ENCODE data around the gene SPPL3.

SPPL3 gene

DNA sequence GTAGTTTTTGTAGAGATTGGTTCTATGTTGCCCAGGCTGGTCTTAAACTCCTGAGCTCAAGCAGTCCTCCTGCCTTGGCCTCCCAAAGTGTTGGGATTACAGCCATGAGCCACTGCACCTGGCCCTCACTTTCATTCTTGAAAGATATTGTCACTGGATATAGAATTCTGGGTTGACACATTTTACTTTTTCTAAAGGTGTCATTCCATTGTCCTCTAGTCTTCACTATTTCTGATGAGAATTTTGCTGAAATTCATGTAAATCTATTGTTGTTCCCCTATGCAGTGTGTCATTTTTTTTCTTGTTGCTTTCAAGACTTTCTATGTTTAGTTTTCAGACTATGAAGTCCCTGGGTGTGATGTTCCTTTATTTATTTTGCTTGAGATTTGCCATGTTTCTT lies 149.4 kb downstream of the SPPL3 start:
- TF ChIP-seq, protein P1, sequence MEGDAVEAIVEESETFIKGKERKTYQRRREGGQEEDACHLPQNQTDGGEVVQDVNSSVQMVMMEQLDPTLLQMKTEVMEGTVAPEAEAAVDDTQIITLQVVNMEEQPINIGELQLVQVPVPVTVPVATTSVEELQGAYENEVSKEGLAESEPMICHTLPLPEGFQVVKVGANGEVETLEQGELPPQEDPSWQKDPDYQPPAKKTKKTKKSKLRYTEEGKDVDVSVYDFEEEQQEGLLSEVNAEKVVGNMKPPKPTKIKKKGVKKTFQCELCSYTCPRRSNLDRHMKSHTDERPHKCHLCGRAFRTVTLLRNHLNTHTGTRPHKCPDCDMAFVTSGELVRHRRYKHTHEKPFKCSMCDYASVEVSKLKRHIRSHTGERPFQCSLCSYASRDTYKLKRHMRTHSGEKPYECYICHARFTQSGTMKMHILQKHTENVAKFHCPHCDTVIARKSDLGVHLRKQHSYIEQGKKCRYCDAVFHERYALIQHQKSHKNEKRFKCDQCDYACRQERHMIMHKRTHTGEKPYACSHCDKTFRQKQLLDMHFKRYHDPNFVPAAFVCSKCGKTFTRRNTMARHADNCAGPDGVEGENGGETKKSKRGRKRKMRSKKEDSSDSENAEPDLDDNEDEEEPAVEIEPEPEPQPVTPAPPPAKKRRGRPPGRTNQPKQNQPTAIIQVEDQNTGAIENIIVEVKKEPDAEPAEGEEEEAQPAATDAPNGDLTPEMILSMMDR (conservative IDR thresholded peaks at IDR 0.05; ENCODE audit: low read length) = no peak
- no peak overlapping the region for H3K4me3 ChIP-seq (ENCODE audit: low read length)
- no peak for DNase-seq (ENCODE audit: low read depth)

DNA sequence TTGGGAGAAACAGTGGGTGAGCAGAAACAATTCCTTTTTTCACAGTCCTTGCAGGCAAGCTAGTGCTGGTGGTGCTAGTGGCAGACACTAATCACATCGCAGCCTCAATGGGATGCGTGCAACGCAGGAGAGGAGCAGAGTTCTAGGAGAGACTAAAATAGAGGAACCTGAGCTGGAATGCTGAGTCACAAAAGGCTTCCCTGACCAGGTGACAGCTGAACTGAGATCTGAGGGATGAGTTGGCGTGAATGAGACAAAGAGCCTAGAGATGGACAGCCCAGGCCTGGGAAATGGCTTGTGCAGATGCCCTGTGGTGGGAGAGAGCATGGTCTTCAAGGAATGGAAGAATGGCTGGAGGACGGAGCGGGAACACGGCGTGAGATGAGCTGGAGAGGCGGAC lies 152.8 kb downstream of the SPPL3 start:
- no peak overlapping the region for H3K4me3 ChIP-seq (ENCODE audit: low read length)
- TF ChIP-seq, protein P1 (conservative IDR thresholded peaks at IDR 0.05; ENCODE audit: low read length) = no peak
- DNase-seq (ENCODE audit: low read depth) = no peak

DNA sequence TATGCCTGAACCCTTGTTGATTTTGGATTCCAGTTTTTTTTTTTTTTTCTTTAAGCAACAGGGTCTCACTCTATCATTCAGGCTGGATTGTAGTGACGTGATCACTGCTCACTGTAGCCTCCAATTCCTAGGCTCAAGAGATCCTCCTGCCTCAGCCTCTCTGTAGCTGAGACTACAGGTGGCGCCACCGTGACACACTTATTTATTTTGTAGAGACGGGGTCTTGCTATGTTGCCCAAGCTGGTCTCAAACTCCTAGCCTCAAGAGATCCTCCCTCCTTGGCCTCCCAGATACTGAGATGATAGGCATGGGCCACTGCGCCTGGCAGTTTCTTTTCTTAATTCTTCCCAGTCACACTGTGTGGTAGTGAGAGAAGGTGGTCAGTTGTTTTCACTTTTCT lies 153.4 kb downstream of the SPPL3 start:
- TF ChIP-seq, protein P1 (conservative IDR thresholded peaks at IDR 0.05; ENCODE audit: low read length) = no peak
- no peak overlapping the region for H3K4me3 ChIP-seq (ENCODE audit: low read length)
- no peak for DNase-seq (ENCODE audit: low read depth)

DNA sequence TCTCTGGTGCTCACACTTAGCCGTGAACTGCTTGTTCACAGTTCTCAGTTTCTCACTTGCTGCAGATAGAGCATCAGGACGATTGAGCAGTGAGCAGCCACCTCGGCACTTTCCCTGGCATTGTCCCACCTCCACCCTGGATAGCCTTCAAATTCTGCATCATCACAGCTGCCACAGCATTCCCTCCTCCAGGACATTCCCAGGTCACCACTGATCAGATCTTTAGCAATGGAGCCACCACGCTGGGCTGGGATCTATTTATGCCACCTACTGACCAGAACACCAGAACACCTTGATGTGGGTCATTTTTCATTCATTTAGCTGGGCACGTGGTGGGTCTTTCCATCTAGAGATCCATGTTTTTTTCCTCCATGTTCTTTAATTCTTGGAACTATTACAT lies 154.9 kb downstream of the SPPL3 start:
- no peak for DNase-seq (ENCODE audit: low read depth)

DNA sequence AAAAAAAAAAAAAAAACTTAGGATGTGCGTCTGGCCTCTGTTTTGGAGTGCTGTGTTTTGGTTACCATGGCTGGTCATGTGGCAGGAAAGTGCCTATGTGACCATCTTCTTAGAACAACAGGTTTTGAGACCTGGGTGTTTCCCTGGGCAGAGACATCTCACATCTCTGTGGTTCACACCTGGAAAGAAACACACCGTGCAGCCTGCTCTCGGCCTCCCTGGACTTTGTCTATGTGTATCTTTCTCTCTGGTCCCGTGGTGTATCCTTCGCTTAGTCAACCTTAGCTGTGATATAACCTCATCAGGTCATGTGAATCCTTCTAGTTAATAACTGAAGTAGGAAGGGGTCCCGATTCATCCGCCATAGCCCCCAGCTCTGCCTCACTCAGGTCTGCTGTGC lies 155.9 kb downstream of the SPPL3 start:
- TF ChIP-seq, protein P1 (conservative IDR thresholded peaks at IDR 0.05; ENCODE audit: low read length) = no peak
- H3K4me3 ChIP-seq (ENCODE audit: low read length) = no peak overlapping the region
- no peak for DNase-seq (ENCODE audit: low read depth)

More for the DNA sequence above, 154.9 kb downstream of the SPPL3 start:
- H3K4me3 ChIP-seq (ENCODE audit: low read length) = no peak overlapping the region
- TF ChIP-seq, protein P1 (conservative IDR thresholded peaks at IDR 0.05; ENCODE audit: low read length) = no peak

DNA sequence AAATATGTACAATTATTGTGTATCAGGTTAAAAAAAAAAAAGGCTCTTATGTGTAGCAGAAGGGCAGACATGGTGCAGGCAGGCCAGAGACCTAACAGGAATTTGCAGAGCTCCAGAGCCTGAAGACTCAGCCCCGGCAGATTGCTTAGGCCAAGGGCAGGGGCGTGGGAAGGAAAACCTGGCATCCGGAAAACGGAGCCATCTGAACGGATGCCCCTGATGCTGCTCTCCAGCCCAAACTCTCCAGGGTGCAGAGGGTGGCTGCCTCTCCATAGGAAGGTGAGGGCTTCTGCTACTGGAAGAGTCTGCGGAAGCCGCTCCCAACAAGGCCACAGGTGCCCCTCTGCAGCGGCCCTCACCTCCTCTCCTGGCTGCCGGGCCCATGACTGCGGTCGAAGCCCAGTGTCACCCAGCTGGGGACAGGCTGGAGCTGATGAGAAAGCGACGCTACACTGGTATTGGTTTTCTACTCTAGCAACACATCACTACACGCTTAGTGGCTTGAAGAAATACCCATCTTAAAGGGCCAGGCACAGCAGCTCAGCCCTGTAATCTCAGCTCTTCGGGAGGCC lies 159.2 kb downstream of the SPPL3 start:
- H3K4me3 ChIP-seq (ENCODE audit: low read length) = no peak overlapping the region
- no peak for DNase-seq (ENCODE audit: low read depth)
- TF ChIP-seq, protein P1 (conservative IDR thresholded peaks at IDR 0.05; ENCODE audit: low read length) = no peak

DNA sequence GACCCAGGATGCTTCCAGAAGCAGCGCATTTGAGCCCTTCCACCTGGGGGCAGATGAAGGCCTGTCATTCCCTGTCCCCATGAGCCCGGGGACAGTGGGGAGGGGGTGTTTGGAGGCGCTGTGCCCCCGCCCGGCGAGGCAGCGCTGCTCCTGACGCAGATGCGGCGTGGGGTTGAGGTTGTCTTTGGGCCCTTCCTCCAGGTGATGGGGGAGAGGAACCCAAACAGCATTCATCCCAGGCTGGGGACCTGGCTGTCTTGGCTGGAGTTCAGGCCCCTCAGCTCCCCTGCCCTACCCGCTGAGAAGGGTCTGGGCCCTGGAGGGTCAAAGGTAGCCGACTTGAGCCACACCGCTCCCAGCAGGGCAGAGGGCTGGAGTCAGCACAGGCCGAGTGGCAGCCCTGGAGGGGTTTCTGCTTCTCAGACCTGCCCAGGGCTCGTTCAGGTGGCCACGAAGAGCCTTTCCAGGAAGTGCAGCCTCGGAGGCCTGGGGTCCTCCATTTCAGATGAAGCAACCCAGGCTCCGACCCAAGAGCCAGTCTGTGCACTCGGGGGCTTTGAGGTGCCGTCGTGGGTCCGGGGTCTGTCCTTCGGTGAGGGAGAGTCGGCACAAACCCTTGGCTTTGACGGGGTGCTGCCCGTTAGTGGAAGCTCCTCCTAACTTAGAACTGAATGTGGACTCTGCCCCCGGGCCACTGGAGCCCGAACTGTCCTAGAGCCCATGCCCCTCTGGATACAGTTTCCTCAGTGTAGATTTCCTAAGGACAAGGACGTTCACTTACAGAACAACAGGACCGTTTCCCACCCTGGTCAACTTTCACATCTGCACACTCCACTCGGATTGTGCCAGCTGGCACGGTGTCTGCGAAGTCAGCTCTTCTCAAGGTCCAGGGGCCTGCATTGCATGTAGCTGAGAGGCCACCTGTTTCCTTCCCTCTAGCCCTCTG lies 162.4 kb downstream of the SPPL3 start:
- DNase-seq (ENCODE audit: low read depth) = no peak
- H3K4me3 ChIP-seq (ENCODE audit: low read length) = no peak overlapping the region
- TF ChIP-seq, protein P1 (conservative IDR thresholded peaks at IDR 0.05; ENCODE audit: low read length) = no peak

Data from AG10803 (cell line).